K562 (cell line): ENCODE results near the gene SLC5A6. TPM values are rescaled to one million over a fixed set of nuclear protein-coding genes. Genes with fewer than 3 reads are reported as not detected.

ENCODE experiments used
- ATAC-seq: fragments of 200-7000 bp; cut with Tn5 transposase; 3 replicates; pipeline ENCODE4 v1.9.1; 2020; ENCODE audit warnings: moderate library complexity
- BruUV-seq: library from RNA; stranded (reverse); fragments of 400-500 nt; replicated peaks from 2 replicates; lab custom pipeline; 2021; lab: Mats Ljungman, UMichigan
- CTCF ChIA-PET: fragments of 300-600 bp; formaldehyde crosslinking; extraction: SDS; loops from one replicate; lab custom pipeline; 2021; ENCODE audit warnings: low intra/inter-chr PET ratio; lab: Yijun Ruan, JAX
- POLR2A ChIA-PET: fragments of 300-600, 350-650 bp; sonication (Branson Sonifier 250); formaldehyde crosslinking; extraction: SDS; loops from one replicate; lab custom pipeline; 2021; ENCODE audit warnings: antibody characterized with exemption, inconsistent platforms; lab: Yijun Ruan, JAX
- DNase-seq, 4 experiments: peaks; one replicate each; pipeline versions ENCODE4 v3.0.0 to v3.0.0-alpha.2; 2011 to 2018; ENCODE audit warnings: low spot score in 3 of 4, mixed read lengths in 3 of 4; ENCODE audit errors: extremely low read depth in 1 of 4
- FAIRE-seq: peaks from 2 replicates; lab custom pipeline; 2011; peaks lifted over from hg19 to GRCh38; lab: Jason Lieb, UNC
- H2AFZ ChIP-seq: 2 replicates; pipeline ENCODE4 v1.6.0; 2011; ENCODE audit warnings: low read depth, low read length, control low read depth, inconsistent platforms
- H3K27ac ChIP-seq: fragments of 200-600 bp; 3 replicates; pipeline ENCODE4 v1.8.0; 2011; ENCODE audit warnings: low read depth, mild to moderate bottlenecking, control low read depth, inconsistent platforms, low read length, moderate library complexity, mixed read lengths; ENCODE audit errors: extremely low read depth
- H3K27me3 ChIP-seq, 2 experiments: fragments of 300-600 bp in 1 of 2; 2 replicates in 1 of 2; 3 replicates in 1 of 2; pipeline versions ENCODE4 v1.6.0 to v1.8.0; 2011; ENCODE audit warnings: inconsistent platforms in 2 of 2, low read length in 2 of 2, mild to moderate bottlenecking in 1 of 2, mixed read lengths in 1 of 2, moderate library complexity in 1 of 2; ENCODE audit not compliant: control insufficient read depth in 2 of 2, insufficient read depth in 2 of 2
- H3K36me3 ChIP-seq: fragments of 300-600 bp; 3 replicates; pipeline ENCODE4 v1.8.0; 2011; ENCODE audit warnings: mild to moderate bottlenecking, low read length, inconsistent platforms; ENCODE audit not compliant: control insufficient read depth, insufficient read depth
- H3K4me1 ChIP-seq, 2 experiments: fragments of 200-600 bp in 1 of 2; replicated peaks in 1 of 2; 2 replicates in 1 of 2; 3 replicates in 1 of 2; pipeline versions ENCODE4 v1.5.1 to v1.8.0; 2011; ENCODE audit warnings: inconsistent platforms in 2 of 2, low read length in 2 of 2, mild to moderate bottlenecking in 1 of 2, mixed read lengths in 1 of 2, moderate library complexity in 1 of 2; ENCODE audit not compliant: control insufficient read depth in 2 of 2, insufficient read depth in 2 of 2
- H3K4me2 ChIP-seq: 2 replicates; pipeline ENCODE4 v1.6.1; 2011; ENCODE audit warnings: low read length, control low read depth, inconsistent platforms, mixed read lengths; ENCODE audit not compliant: insufficient read depth
- H3K4me3 ChIP-seq: fragments of 200-600 bp; sonication (generic), shearing (Covaris generic); 2 replicates; pipeline ENCODE4 v1.5.1; 2016; ENCODE audit warnings: control low read depth, inconsistent platforms
- H3K79me2 ChIP-seq: fragments of 200-600 bp; 3 replicates; pipeline ENCODE4 v1.8.0; 2011; ENCODE audit warnings: low read length, inconsistent platforms; ENCODE audit not compliant: control insufficient read depth, insufficient read depth
- H3K9ac ChIP-seq, 2 experiments: 2 replicates each; pipeline versions ENCODE4 v1.6.0 to v1.6.1; 2011; ENCODE audit warnings: low read depth in 2 of 2, low read length in 2 of 2, control low read depth in 1 of 2, inconsistent platforms in 1 of 2, mild to moderate bottlenecking in 1 of 2, mixed read lengths in 1 of 2; ENCODE audit not compliant: insufficient read depth in 1 of 2
- H3K9me1 ChIP-seq: one replicate; pipeline ENCODE4 v1.6.0; 2011; ENCODE audit warnings: inconsistent platforms, mild to moderate bottlenecking, low read length, moderate library complexity; ENCODE audit not compliant: control insufficient read depth, insufficient read depth
- H3K9me3 ChIP-seq: replicated peaks from 2 replicates; pipeline ENCODE4 v1.5.1; 2011; ENCODE audit warnings: low read depth, low read length, inconsistent platforms; ENCODE audit not compliant: control insufficient read depth, insufficient read depth
- H4K20me1 ChIP-seq: replicated peaks from 2 replicates; pipeline ENCODE4 v1.6.1; 2011; ENCODE audit warnings: low read length, inconsistent platforms, mixed read lengths; ENCODE audit not compliant: control insufficient read depth, insufficient read depth
- ERF ChIP-seq: fragments of 450-650 bp; formaldehyde crosslinking; IDR thresholded peaks from 2 replicates; pipeline ENCODE4 v1.4.0; 2020; ENCODE audit warnings: mild to moderate bottlenecking, mixed read lengths
- GATA2 ChIP-seq: sonication (generic); formaldehyde crosslinking; IDR thresholded peaks from 2 replicates; pipeline ENCODE4 v1.4.0; 2020; ENCODE audit warnings: mild to moderate bottlenecking, missing genetic modification reagents
- HDGF ChIP-seq: fragments of 450-650 bp; IDR thresholded peaks from 2 replicates; pipeline ENCODE4 v1.6.1; 2016
- ILF3 ChIP-seq: fragments of 450-650 bp; IDR thresholded peaks from 2 replicates; pipeline ENCODE4 v1.6.1; 2018; ENCODE audit warnings: antibody characterized with exemption, mild to moderate bottlenecking, moderate library complexity, borderline replicate concordance
- KDM2B ChIP-seq: fragments of 250-450 bp; sonication (Bioruptor Pico); IDR thresholded peaks from 2 replicates; pipeline ENCODE4 v1.8.0; 2021; ENCODE audit warnings: mild to moderate bottlenecking, moderate library complexity
- MAZ ChIP-seq, 2 experiments: fragments of 450-650 bp in 1 of 2; sonication (generic) in 1 of 2; formaldehyde crosslinking; IDR thresholded peaks in 1 of 2; conservative IDR thresholded peaks in 1 of 2; 2 replicates each; pipeline versions ENCODE4 v1.4.0 to v1.5.0; 2020; ENCODE audit warnings: mild to moderate bottlenecking in 1 of 2, missing genetic modification reagents in 1 of 2
- PML ChIP-seq: IDR thresholded peaks from 2 replicates; pipeline ENCODE4 v1.6.1; 2012; ENCODE audit warnings: low read length, inconsistent platforms
- RB1 ChIP-seq: fragments of 450-650 bp; IDR thresholded peaks from 2 replicates; pipeline ENCODE4 v1.6.1; 2017; ENCODE audit warnings: low read depth, mild to moderate bottlenecking
- SMAD4 ChIP-seq: fragments of 250-450 bp; sonication (Bioruptor Pico); conservative IDR thresholded peaks from 2 replicates; pipeline ENCODE4 v1.8.0; 2021; ENCODE audit warnings: inconsistent platforms, mild to moderate bottlenecking, moderate library complexity
- TOE1 ChIP-seq, 2 experiments: fragments of 450-650 bp in 1 of 2; sonication (generic) in 1 of 2; formaldehyde crosslinking in 1 of 2; IDR thresholded peaks; 2 replicates each; pipeline versions ENCODE4 v1.7.1 to v1.8.0; 2016 to 2022; ENCODE audit warnings: borderline replicate concordance in 2 of 2, mild to moderate bottlenecking in 2 of 2, antibody characterized with exemption in 1 of 2, inconsistent platforms in 1 of 2, low read depth in 1 of 2, missing genetic modification reagents in 1 of 2, moderate library complexity in 1 of 2
- ZFP36 ChIP-seq: fragments of 150-350 bp; IDR thresholded peaks from 2 replicates; pipeline ENCODE4 v1.6.1; 2018; ENCODE audit warnings: low read length, low read depth; ENCODE audit not compliant: partially characterized antibody
- ZNF263 ChIP-seq: sonication (generic); formaldehyde crosslinking; IDR thresholded peaks from 2 replicates; pipeline ENCODE4 v1.8.0; 2022; ENCODE audit warnings: mild to moderate bottlenecking, missing genetic modification reagents, borderline replicate concordance
- WGBS: fragments of 100-300 bp; shearing (Covaris generic); methylation state at CpG from one replicate; pipeline ENCODE4 v1.1.6; 2016; ENCODE audit warnings: low coverage, mixed read lengths; ENCODE audit not compliant: insufficient coverage; ENCODE audit errors: missing lambda C conversion rate; 5-methylcytosine and 5-hydroxymethylcytosine counted together
- in situ Hi-C: fragments of 300-500 bp; cut with MboI; formaldehyde crosslinking; loops from 4 replicates; pipeline ENCODE4 v1.15.0; 2018; ENCODE audit warnings: inconsistent platforms, mixed read lengths
- intact Hi-C: fragments of 100-400 bp; cut with micrococcal nuclease; formaldehyde crosslinking; loops from 2 replicates; pipeline ENCODE4 v1.14.2; 2022
- polyA plus RNA-seq, 8 experiments: library from polyadenylated mRNA; depleted of rRNA in 4 of 8; stranded (reverse) in 5 of 8; unstranded in 3 of 8; fragments of >200 nt; fragmentation: Nextera tagmentation in 2 of 8; fragmentation: Illumina TruSeq in 1 of 8; extraction: Ambion mirVana in 2 of 8; extraction: Trizol in 1 of 8; gene quantifications; 2 replicates each; pipeline versions ENCODE4 v1.2.1 to v1.2.3, GENCODE V29; 2011 to 2014; ENCODE audit warnings: inconsistent platforms in 1 of 8, missing spikeins in 1 of 8
- total RNA-seq, 7 experiments: library from RNA; depleted of rRNA in 6 of 7; stranded (reverse); fragments of >200 nt in 6 of 7; fragmentation: Illumina TruSeq in 2 of 7; extraction: Trizol in 2 of 7; gene quantifications; 2 replicates each; pipeline versions ENCODE4 v1.2.1 to v1.2.3, GENCODE V29; 2011 to 2021; ENCODE audit warnings: low replicate concordance in 1 of 7
- TF ChIP-seq, protein P1 (sequence below): fragments of 250-450 bp; sonication (Bioruptor Pico); IDR thresholded peaks from 2 replicates; pipeline ENCODE4 v1.4.0; 2020; ENCODE audit warnings: mild to moderate bottlenecking, moderate library complexity, borderline replicate concordance
- TF ChIP-seq, protein P2 (sequence below): IDR thresholded peaks from 2 replicates; pipeline ENCODE4 v1.6.1; 2011; ENCODE audit warnings: borderline replicate concordance, low read depth, mild to moderate bottlenecking, moderate library complexity, low read length; ENCODE audit not compliant: insufficient read depth, poor library complexity, severe bottlenecking
- TF ChIP-seq, protein P3 (sequence below): IDR thresholded peaks from 2 replicates; pipeline ENCODE4 v1.6.1; 2012; ENCODE audit warnings: low read depth, low read length, improper control_type of control experiment, borderline replicate concordance

Gene SLC5A6
- total and polyA plus RNA-seq, 9 of the 15 experiments (the other 6 are each of a cell fraction or from before 2014, with no cell fraction given), result 32.6 to 137 (median 107) TPM

DNA sequence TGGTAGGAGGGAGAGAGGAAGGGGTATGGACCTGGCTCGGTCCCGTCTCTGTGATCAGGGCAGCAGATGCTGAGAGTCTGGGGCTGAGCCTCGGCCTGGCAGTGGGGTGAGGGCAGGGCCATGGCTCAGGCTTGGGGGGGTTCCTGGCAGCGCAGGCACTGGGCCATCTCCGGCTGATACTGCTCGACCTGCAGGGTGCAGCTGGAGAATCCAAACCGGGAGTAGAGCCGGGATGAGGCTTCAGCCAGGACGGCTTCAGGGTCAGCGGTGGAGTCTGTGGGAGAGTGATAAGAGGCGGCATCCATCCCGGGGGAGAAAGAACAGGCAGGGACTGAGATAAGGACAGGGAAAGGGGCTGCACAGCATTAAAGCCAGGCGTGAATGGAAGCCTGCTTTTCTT, 43.1 kb upstream of the SLC5A6 start:
- in situ Hi-C loops, result no loop called here
- 0% methylated on average over 11 of the region's 13 CpGs for WGBS
- peak; percentile 82 for FAIRE-seq
- TF ChIP-seq KDM2B (CRISPR knock-in tag) (no peak), ILF3 (no peak), TOE1 (IDR thresholded peaks at IDR 0.05; ENCODE audit: borderline replicate concordance) (no peak), TOE1 (CRISPR knock-in tag; IDR thresholded peaks at IDR 0.05; ENCODE audit: borderline replicate concordance, low read depth) (no peak), ZNF263 (CRISPR knock-in tag) (no peak), RB1 (no peak), HDGF (no peak), PML (0 out of 2 replicates have a peak, but pooled peaks have one; percentile 23), ZFP36 (peak; percentile 81), ERF (CRISPR knock-in tag) (no peak), MAZ (CRISPR knock-in tag; conservative IDR thresholded peaks at IDR 0.05 in 1 of 2, IDR thresholded peaks at IDR 0.05 in 1 of 2) (no peak; a peak in 1 of 4 replicates), SMAD4 (CRISPR knock-in tag) (0 out of 2 replicates have a peak, but pooled peaks have one; percentile 39), GATA2 (CRISPR knock-in tag) (peak; percentile 59; the same call in 1 of the 2 replicates)
- TF ChIP-seq, protein P1, sequence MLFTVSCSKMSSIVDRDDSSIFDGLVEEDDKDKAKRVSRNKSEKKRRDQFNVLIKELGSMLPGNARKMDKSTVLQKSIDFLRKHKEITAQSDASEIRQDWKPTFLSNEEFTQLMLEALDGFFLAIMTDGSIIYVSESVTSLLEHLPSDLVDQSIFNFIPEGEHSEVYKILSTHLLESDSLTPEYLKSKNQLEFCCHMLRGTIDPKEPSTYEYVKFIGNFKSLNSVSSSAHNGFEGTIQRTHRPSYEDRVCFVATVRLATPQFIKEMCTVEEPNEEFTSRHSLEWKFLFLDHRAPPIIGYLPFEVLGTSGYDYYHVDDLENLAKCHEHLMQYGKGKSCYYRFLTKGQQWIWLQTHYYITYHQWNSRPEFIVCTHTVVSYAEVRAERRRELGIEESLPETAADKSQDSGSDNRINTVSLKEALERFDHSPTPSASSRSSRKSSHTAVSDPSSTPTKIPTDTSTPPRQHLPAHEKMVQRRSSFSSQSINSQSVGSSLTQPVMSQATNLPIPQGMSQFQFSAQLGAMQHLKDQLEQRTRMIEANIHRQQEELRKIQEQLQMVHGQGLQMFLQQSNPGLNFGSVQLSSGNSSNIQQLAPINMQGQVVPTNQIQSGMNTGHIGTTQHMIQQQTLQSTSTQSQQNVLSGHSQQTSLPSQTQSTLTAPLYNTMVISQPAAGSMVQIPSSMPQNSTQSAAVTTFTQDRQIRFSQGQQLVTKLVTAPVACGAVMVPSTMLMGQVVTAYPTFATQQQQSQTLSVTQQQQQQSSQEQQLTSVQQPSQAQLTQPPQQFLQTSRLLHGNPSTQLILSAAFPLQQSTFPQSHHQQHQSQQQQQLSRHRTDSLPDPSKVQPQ (CRISPR knock-in tag), result no peak
- TF ChIP-seq, protein P2, sequence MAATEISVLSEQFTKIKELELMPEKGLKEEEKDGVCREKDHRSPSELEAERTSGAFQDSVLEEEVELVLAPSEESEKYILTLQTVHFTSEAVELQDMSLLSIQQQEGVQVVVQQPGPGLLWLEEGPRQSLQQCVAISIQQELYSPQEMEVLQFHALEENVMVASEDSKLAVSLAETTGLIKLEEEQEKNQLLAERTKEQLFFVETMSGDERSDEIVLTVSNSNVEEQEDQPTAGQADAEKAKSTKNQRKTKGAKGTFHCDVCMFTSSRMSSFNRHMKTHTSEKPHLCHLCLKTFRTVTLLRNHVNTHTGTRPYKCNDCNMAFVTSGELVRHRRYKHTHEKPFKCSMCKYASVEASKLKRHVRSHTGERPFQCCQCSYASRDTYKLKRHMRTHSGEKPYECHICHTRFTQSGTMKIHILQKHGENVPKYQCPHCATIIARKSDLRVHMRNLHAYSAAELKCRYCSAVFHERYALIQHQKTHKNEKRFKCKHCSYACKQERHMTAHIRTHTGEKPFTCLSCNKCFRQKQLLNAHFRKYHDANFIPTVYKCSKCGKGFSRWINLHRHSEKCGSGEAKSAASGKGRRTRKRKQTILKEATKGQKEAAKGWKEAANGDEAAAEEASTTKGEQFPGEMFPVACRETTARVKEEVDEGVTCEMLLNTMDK, result no peak
- TF ChIP-seq, protein P3, sequence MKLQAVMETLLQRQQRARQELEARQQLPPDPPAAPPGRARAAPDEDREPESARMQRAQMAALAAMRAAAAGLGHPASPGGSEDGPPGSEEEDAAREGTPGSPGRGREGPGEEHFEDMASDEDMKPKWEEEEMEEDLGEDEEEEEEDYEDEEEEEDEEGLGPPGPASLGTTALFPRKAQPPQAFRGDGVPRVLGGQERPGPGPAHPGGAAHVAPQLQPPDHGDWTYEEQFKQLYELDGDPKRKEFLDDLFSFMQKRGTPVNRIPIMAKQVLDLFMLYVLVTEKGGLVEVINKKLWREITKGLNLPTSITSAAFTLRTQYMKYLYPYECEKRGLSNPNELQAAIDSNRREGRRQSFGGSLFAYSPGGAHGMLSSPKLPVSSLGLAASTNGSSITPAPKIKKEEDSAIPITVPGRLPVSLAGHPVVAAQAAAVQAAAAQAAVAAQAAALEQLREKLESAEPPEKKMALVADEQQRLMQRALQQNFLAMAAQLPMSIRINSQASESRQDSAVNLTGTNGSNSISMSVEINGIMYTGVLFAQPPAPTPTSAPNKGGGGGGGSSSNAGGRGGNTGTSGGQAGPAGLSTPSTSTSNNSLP, result no peak

More for the DNA sequence above, 43.1 kb upstream of the SLC5A6 start:
- H3K9me1 ChIP-seq, result no peaks in the 10 kb centered on the region
- POLR2A ChIA-PET, result interaction anchor here (0.5 to 1.1 kb wide), 3 partner anchors 16 to 356 kb away, joined by 3 to 4 read pairs (median 3); no protein-coding TSS in a partner anchor
- peaks cover 15 to 38% of the 10 kb centered on the region in 2 experiments for H3K4me1 ChIP-seq
- H3K27ac ChIP-seq, result no peak overlapping the region
- H3K4me3 ChIP-seq, result no peak overlapping the region
- DNase-seq, result peak; percentile 77 to 81 (median 78)
- peaks cover 3 to 12% of the 10 kb centered on the region in 2 experiments; a peak in 3 of 5 replicates for H3K27me3 ChIP-seq
- H3K9ac ChIP-seq, result peak overlapping the region in 1 of 2 experiments; percentile 78; a peak in 2 of 4 replicates
- peak; percentile 78 for ATAC-seq
- H4K20me1 ChIP-seq, result no peaks in the 10 kb centered on the region; the same call in none of the 2 replicates
- no peaks in the 10 kb centered on the region for H3K9me3 ChIP-seq
- H3K36me3 ChIP-seq, result no peaks in the 10 kb centered on the region
- no TSS peak for BruUV-seq
- intact Hi-C loops, result no loop called here
- no peaks in the 10 kb centered on the region for H3K79me2 ChIP-seq
- H3K4me2 ChIP-seq, result peak overlapping the region; percentile 13; the same call in 1 of the 2 replicates
- CTCF ChIA-PET, result no interaction called here
- no peak overlapping the region for H2AFZ ChIP-seq
